Stimulated activated CD4-positive, alpha-beta T cell treated with anti-CD3 and anti-CD28 coated beads, Interleukin-15, amount 100 ng/mL, for 1 hour (primary cell): ENCODE results near the gene PANK1.
"Not testable (repeated sequence)": the region's sequence is repeated elsewhere in the genome, so short reads cannot be mapped to it uniquely, and the experiment has no call there.

Experiments used
- DNase-seq, 2 donors: peaks; one replicate each; pipeline ENCODE4 v3.0.0-alpha.2; 2020; ENCODE audit warnings: low read depth in 1 of 2, low spot score in 1 of 2

The PANK1 gene

DNA sequence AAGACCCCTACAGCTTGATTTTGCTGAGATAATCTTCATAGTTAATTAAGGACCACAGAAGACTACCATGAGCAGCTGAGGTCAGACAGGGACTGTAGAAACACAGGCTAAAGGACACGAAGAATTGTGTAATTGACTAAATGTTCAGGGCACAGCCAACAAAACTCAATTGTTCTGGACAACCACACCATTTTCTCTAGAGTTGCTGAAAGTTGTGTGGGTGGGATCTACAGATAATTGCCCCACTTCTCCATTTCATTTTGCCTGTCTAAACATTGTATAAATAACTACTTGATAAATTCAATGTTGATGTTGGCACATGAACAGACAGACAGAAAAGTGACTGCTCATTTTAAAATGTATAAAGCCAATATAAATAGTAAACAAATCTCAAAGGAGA, 70.7 kb downstream of the PANK1 start:
- DNase-seq = no peak

DNA sequence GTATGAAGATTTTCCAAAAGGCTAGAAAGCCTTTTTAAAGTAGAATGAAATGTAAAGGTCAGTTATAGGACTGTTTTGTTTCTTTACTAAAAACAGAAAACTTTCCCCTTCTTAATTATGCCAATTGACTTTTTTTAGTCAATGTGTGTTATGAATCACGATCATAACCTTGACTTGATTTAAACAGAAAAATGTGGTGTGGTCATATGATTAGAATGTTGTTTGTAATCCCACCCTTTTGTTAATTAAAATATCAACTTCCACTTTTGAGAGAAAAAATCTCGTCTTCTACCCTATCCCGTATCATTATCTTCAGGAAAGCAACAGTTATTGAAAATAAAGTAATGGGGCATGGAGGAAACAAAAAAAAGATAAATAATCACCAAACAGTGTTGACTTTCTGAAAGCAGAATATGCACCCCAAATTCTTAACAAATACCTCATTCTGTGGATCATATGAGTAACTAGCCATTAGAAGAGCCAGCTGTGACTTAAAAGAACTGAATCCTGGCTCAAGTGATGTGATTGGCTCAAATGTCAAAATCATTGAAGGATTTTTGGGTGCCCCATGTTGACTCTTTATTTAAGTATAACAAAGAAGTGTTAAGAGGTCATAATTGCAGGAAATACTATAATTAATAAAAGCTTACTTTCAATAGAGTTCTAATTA, 77.3 kb downstream of the PANK1 start:
- DNase-seq = no peak

DNA sequence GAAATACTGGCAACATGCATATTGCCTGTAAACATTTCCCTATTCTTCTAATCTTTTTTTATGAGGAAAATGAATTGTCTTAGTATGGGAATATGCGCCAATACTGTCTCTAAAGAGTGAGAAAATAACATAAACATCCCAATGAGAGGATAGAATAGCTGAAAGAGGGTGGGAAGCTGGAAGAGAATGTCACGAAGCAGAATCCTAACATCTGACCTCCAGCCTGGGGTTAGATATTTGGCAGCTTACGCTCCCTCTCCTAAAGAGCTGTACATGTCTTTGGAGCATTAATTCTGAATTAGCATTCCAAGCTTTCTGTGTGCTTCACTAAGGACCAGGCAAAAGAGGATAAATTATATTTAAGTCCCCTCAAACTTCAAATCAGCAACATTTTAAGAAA, 78.0 kb downstream of the PANK1 start:
- DNase-seq = no peak

DNA sequence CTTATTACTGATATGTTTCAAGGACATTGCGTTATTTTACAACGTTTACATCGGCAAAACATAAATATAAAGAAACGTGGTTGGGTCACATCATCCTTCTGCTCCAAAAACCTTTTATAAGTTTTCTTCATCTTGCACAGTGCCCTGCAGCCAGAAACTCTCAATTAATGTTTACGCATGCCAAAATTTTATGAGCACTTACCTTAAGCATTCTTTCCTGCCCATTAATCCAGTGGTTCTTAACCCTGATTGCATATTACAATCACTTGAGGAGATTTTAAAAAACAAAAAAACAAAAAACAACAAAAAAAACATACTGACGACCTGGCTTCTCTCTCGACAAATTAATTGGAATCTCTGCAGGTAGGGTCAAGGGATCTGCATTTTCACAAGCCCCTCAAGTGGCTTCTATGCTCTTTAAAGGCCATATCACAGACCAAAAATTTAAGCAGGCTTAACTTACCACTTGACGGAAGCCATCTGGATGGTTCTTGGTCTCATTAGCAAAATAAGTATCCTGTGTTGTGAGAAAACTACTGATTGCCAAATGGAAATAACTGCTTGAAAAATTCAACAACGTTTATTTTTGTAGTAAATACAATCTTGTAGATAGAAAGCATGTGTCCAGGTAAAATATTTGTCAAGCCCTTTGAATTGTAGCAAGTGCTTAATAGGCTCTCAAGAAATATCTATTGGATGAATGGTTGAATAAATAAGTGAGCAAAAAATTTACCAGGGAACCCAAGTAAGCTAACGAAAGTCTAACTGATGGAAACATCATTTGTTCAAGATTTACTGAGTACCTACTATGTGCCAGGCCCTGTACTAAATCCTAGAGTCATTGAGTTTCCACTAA, 78.7 kb downstream of the PANK1 start:
- no peak for DNase-seq

DNA sequence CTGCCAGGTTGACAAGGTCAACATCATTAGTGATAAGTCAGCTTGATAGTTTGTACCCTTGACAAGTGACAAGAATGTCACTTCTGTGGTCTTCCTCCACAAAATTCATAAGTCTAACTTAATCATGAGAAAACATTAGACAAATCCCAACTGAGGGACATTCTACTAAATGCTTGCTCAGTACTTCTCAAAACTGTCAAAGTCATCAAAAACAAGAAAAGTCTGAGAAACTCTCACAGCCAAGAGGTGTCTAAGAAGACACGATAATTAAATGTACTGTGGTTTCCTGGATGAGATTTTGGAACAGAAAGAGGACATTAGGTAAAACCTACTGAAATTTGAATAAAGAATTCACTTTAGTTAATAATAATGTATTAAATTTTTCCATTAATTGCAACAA, 79.9 kb downstream of the PANK1 start:
- DNase-seq = no peak

DNA sequence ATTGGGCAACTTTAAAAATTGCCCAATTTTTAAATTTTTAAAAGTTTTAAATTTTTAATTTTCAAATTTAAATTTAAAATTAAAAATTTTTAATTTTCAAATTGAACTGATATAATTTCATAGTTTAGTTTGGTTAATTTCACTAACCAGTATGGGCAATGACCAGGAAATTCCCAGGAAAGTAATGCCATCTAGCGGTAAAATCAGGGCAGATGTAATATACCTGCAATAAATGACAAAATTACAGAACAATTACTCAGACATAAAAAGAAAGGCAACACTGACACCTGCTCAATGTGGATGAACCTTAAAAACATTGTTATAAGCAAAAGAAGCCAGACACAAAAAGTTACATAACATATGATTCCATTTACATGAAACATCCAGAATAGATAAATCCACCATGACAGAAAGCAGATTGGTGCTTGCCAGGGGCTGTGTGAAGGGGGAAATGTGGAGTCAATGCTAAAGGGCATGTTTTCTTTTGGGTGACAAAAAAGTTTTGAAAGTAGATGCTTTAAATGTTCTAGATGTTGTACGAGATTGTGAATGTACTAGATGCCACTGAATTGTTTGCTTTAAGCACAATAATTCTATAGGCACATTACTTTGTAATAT, 81.1 kb downstream of the PANK1 start:
- DNase-seq = no peak

DNA sequence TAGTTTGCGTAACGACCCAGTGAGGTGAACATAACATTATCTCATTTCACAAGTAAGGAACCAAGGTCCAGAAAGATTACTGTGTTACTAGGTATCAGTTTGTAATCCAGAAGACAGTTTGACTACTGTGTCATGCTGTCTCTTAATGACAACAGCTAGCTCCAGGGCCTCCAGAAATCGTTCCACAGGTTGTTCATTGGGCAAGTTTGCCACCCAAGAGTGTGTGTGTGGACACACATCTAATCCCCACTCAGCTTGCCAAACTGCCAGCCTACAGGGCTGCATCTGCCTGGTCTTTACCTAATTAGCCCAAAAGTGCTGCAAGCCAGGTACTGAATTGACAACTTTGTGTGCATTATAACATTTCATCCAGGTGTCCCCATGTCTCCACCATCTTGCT, 81.7 kb downstream of the PANK1 start:
- no peak for DNase-seq

DNA sequence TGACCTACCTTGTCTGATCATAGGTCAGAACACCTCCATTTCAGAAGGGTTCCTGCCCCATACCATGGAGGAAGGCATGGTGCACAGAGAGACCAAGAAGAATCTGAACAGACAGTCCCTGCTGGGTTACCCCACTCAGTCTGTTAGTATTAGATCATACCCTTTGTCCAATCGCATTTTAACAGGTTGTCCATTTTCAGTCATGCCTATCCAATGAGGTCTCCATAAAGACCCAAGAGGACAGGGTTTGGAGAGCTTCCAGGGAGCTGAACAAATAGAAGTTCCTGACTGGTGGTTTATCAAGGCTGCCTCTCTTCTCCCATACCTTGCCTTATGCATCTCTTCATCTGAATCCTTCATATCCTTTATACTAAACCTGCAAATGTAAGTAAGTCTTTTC, 88.4 kb downstream of the PANK1 start:
- DNase-seq = no peak

DNA sequence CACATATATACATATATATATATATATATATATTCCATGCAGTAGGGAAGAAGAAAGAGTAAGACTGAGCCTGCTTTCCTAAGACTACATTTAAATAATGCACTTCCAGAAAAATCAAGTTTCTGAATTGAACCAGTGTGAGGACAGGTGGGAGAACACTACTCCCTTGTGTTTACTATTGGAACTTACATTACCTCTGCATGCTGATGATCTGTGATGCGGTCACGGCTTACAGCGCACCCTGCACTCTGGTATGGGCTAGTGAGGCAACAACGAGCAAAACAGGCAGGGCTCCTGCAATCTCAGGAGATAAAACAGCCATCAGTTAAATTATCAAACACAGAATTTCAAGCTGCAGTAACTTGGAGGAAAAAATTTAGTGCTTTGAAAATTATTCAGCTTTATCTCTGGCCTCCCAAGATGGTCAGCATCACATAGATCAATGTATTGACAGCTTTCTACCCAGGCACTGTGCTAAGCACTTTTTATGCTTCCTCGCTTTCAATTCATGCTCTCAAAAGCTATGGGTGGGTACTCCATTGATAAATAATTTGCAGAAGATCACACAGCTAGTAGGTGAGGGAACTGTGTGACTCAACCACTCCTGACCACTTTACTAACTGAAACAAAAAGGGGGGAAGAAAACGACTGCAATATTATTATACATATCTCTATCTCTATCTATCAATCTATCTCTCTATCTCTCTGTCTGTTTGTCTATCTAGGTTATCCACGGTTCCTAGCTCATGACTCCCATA, 89.2 kb downstream of the PANK1 start:
- no peak for DNase-seq

DNA sequence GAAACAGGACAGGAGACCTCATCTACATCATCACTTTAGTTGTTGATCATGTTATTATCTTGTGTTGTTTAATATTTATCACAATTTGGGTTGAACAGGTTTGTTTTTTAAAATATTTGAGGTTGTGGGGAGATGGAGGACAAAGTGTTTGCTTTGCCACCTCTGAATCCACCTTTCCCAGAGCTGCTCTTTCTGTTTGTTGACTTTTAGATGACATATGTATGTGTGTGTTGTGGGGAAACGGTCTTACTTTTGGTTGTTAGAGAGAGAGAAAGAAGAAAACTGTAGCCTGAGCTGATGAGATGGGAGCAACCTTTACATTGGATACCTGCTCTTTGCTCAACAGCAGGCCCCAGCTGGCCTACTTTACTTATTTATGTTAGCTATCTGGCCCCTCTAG, 90.6 kb downstream of the PANK1 start:
- DNase-seq = no peak

DNA sequence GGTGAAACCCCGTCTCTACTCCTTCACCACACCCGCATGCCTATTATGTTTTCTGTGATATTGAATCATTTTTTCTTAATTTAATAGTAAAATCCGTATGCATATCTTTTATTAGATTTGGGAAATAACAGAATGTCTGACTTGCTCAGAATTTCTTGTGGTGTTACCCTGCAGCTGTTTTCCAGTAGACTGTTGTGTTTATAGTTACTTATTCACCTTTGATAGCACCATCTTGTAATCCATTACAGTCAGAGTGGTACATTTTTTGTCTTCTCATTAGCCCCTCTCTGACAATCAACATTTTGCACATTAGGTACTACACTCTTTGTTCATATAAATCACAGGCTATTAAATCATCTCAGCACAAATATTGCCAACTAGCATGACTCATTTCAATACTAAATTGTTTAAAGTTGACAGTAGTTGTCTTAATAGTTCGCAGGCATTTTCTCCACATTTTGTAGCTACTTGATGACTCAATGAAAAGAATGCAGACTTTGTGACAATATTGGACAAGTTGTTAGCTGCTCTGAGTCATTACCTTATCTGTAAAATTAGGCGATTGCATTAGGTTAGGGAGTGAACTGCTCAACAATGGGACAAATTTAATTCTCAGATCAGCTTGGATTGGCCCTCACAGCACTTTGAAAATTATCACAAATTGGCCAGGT, 91.8 kb downstream of the PANK1 start:
- no peak for DNase-seq

DNA sequence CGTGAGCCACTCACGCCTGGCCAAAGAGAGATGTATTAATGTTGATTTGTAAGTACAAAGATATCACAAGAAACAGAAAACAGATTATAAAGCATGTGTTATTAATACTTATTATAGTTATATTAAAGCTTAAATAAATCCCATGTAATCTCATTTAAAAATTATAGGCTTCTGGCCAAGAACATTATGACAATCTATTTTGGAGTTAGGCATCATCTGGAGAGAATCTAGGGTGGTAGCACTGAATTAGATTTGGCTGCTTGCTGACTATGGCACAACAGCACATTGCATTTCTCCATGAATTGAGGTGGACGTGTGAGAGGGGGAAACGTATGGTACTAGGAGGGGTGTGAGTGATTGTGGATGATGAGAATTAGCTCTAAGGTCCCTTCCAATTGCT, 92.8 kb downstream of the PANK1 start:
- no peak for DNase-seq

DNA sequence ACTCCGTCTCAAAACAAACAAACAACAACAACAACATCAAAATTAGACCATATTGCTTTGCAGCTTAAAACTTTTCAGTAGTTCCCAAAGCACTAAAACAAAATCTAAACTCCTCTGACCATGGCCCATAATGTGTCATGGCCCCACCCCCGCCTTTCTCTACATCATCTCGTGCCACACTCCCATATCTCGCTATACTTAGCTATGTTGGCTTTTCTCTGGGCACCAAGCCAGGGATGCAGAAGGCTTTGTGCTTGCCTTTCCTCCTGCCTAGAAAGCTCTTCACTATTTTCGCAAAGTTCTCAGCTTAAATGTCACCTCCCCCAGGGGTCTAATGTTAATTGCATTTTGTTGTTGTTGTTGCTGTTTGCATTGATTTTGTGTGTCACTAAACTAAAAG, 94.5 kb downstream of the PANK1 start:
- no peak for DNase-seq

DNA sequence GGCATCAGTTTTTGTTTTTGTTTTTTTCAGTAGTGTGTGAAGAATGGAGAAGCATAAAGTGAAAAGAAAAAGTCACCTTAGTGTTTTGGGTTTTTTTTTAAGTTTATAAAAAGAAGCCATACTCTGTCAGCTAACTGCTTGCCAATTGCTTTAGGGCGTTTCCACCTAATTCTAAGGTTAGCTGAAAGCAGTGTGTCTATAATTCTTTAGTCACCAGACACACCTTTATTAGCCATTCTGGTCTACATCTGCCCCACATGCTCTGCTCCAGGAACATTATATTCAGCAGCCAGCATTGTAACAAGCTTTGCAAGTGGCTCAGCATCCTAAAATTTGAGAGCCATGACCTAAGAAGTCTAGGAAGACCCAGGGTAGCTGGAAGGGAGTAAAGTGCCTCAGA, 95.5 kb downstream of the PANK1 start:
- no peak for DNase-seq

DNA sequence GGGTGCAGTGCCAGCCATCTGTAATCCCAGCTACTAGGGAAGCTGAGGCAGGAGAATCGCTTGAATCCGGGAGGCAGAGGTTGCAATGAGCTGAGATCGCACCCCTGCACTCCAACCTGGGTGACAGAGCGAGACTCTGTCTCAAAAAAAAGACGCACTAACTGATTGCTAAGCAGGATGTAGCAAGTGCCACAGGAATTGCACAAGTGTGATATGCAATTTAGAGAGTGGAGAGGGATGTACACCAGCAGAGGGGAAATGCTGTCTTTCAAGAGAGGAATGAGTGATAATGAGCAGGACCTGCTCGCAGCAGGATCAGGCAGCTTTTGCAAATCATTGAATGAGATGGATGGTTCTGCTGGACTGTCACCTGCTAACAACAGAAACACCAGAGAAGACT, 96.4 kb downstream of the PANK1 start:
- DNase-seq = no peak

DNA sequence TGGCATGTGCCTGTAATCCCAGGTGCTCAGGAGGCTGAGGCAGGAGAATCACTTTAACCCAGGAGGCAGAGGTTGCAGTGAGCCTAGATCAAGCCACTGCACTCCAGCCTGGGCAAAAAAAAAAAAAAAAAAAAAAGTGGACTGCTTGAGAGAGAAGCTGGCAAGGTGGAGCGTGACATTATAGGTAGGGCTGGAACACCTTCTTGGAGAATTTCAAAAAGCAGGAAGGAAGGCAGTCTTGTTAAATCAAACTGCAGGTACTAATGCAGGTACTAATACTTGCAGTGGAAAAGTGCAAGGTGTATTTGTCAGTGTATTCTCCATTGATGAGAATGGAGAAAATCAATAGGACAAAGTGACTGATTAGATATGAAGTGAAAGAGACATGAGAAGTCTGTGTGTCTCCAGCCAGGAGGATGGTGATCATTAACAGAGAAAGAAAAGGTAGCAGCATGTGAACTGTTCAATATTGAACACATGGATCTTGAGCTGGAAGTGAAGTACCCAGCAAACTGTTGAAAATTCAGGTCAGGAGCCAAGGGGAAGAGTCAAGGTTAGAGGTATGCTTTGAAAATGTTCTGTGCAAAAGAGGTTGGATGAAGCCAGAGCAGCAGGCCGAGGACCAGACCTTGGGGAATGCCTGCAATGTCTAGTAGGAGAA, 97.1 kb downstream of the PANK1 start:
- DNase-seq = no peak

DNA sequence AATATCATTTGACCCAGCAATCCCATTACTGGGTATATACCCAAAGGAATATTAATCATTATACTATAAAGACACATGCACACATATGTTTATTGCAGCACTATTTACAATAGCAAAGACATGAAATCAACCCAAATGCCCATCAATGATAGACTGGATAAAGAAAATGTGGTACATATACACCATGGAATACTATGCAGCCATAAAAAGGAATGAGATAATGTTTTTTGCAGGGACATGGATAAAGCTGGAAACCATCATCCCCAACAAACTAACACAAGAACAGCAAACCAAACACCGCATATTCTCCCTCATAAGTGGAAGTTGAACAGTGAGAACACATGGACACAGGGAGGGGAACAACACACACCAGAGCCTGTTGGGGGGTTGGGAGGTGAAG, 98.4 kb downstream of the PANK1 start:
- not testable (repeated sequence) for DNase-seq

DNA sequence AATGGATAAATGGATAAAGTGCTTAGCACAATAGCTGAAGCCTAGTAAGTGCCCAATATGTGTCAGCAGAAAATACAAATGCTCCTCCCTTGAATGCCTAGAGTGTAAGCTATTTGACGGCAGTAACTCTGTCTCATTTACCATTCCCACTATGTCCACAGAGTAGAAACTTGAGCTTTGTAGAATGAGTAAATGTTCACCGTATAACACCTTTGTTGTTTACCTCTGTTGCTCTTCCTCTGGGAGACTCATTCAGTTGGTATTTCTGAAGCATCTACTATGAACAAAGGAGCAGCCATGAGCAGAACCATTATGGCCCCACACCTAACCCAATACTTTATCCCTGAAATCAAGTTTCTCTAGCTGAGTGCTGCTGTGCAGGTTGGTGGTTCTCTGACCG, 101.2 kb downstream of the PANK1 start:
- no peak for DNase-seq

DNA sequence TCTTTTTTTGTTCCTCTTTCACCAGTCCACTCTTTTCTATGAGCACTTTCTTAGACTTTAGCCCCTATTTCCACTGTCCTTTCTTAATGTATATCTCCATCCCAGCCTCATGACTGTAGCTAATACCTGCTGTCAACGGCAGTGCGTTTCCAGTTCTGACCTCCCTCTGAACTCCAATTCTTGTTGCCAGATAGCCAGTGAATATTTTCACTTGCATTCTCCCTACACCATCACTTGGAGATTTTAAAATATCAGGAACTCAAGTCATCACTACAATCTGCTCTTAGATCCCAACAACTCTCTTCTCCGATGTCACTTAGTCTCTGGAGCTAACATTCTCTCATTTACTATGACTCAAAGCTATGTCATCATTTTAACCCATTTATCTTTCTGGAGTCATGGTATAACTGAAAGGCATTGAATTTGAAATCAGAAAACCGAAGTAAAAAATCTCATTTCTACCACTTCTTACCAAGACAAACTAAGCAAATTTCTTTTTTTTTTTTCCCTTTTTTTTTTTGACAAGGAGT, 104.6 kb downstream of the PANK1 start:
- DNase-seq = no peak

DNA sequence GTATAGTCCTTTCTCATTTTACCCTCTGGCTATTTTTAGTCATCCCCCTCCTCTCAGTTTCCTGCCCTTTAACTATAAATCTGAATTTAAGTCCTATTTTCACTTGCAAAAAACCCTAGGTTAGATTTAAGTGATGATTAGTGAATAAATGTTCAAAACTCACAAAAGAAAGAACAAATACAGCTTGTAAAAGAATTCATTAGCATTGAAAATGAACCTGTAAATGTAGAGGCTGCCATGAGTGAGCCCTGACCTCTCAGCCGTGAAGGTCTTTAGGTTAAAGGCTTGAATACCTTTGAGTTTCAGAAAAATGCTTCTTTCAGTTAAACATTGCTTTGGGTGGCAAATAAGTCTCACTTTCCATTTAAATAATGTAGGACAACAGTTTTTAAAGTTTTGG, 107.7 kb downstream of the PANK1 start:
- DNase-seq = no peak
